NB4 (cell line): Measurements from ENCODE around the gene SGTA.

Source experiments
- DNase-seq: peaks from one replicate; pipeline ENCODE4 v3.0.0; 2010; ENCODE audit warnings: low read depth
- H3K4me3 ChIP-seq: one replicate; pipeline ENCODE4 v1.5.1; 2011; ENCODE audit warnings: mild to moderate bottlenecking, low read depth, low read length, moderate library complexity
- CTCF ChIP-seq: IDR thresholded peaks from one replicate; pipeline ENCODE4 v1.5.1; 2012; ENCODE audit warnings: low read depth, low read length
- MYC ChIP-seq: IDR thresholded peaks from 2 replicates; pipeline ENCODE4 v1.6.1; 2011; ENCODE audit warnings: low read depth, low read length
- POLR2A ChIP-seq: IDR thresholded peaks from 2 replicates; pipeline ENCODE4 v1.6.1; 2011; ENCODE audit warnings: mild to moderate bottlenecking; ENCODE audit not compliant: insufficient read length; ENCODE audit errors: extremely low read depth
- TF ChIP-seq, protein P1 (sequence below): IDR thresholded peaks from 2 replicates; pipeline ENCODE4 v1.6.1; 2011; ENCODE audit warnings: low read depth, low read length

The SGTA gene

GRCh38 chr19:2743099-2743498 is 40.0 kb downstream of the SGTA start:
- no peak for DNase-seq
- TF ChIP-seq, protein P1, sequence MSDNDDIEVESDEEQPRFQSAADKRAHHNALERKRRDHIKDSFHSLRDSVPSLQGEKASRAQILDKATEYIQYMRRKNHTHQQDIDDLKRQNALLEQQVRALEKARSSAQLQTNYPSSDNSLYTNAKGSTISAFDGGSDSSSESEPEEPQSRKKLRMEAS: no peak
- TF ChIP-seq POLR2A (no peak), CTCF (no peak), MYC (no peak)
- no peak overlapping the region for H3K4me3 ChIP-seq

- DNase-seq: no peak
- H3K4me3 ChIP-seq: no peak overlapping the region
- TF ChIP-seq POLR2A (no peak), CTCF (no peak), MYC (no peak)
- TF ChIP-seq, protein P1: no peak
Observed at GRCh38 chr19:2740314-2740656, 42.8 kb downstream of the SGTA start.

- TF ChIP-seq CTCF (no peak), MYC (no peak), POLR2A (peak; percentile 20)
- TF ChIP-seq, protein P1: peak; percentile 16; the same call in 1 of the 2 replicates
- H3K4me3 ChIP-seq: peak within 1 kb of the TSS; percentile 79
- DNase-seq: peak; percentile 95
Observed at GRCh38 chr19:2739602-2740313, 43.3 kb downstream of the SGTA start, which contains the start of gene SLC39A3. Gene SLC39A3, minus strand, starts transcription at chr19:2740017. Its CDS starts 2,760 bp downstream, at chr19:2737257.

GRCh38 chr19:2736550-2737190 is 46.4 kb downstream of the SGTA start:
- TF ChIP-seq, protein P1: no peak
- no peak for TF ChIP-seq POLR2A
- no peak for TF ChIP-seq MYC
- TF ChIP-seq CTCF: no peak
- no peak overlapping the region for H3K4me3 ChIP-seq
- no peak for DNase-seq

GRCh38 chr19:2735374-2735773 is 47.7 kb downstream of the SGTA start:
- DNase-seq: no peak
- TF ChIP-seq CTCF (no peak), MYC (no peak), POLR2A (no peak)
- TF ChIP-seq, protein P1: no peak
- no peak overlapping the region for H3K4me3 ChIP-seq
